ENCODE measurements around the gene SFRP5.

The SFRP5 gene, protein sequence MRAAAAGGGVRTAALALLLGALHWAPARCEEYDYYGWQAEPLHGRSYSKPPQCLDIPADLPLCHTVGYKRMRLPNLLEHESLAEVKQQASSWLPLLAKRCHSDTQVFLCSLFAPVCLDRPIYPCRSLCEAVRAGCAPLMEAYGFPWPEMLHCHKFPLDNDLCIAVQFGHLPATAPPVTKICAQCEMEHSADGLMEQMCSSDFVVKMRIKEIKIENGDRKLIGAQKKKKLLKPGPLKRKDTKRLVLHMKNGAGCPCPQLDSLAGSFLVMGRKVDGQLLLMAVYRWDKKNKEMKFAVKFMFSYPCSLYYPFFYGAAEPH

DNA sequence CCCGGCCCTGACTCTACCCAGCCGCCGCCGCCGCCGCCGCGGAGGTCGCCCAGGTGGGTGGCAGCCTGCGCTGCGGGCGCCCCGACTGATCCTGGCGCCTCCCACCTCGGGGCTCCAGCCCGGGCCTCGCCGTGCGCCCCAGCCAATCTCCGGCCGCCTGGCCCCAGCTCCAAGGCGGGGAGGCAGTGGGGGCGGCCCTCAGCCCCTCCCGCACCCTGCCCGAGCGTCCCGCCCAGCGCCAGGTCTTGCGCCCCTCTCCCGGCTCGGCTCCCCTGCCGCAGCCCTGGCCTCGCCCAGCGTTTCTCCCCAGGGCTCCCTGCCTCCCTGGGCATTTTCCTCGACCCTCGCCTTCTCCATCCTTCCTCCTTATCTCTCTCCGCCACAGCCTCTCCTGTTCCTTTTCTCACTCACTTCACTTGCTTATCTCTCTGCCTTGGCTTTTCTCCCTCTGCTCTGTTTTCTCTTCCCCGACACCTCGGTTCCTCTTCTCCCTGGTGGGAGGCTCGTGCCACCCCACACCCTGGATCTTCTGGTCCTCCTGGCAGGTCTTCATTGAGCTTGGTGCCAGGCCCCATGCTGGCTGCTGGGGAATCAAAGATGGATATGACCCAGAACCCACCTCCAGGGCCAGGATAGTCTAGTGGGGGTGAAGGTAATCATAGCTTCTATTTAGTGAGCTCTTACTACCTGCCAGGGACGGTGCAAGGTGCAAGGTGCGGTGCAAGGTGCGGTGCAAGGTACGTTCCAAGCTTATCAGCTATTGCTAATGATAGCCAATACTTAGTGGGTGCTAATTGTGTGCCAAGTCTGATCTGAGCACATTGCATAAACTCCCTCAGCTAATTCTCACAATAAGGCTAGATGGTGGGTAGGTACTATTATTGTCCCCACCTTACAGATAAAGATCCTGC is at the start of gene SFRP5:
Gene SFRP5, minus strand, starts transcription at position 87 of the 911 bp plus-strand sequence. CDS start 166 bp downstream, outside the sequence.
- in situ Hi-C loops (cut with MboI; ENCODE audit: low sequenced_read_pairs): no loop called here

DNA sequence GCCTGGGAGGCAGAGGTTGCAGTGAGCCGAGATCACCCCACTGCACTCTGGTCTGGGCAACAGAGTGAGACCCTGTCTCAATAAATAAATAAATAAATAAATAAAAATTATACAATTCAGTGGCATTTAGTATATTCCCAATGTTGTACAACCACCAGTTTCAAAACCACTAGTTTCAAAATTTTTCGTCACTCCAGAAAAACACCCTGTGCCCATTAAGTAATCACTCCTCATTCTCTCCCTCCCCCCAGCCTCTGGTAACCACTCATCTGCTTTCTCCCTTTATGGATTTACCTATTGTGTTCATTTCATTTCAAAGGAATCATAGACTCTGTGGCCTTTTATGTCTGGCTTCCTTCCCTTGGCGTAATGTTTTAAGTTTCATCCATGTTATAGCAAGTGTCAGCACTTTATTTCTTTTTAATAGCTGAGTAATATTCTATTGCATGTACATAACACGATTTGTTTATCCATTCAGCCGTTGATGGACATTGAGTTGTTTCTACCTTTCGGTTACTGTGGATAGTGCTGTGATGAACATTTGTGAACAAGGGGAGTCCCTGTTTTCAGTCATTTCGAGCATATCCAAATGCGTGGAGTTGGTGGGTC is 48.4 kb upstream of the SFRP5 start:
- in situ Hi-C loops (cut with MboI; ENCODE audit: low sequenced_read_pairs): no loop called here

DNA sequence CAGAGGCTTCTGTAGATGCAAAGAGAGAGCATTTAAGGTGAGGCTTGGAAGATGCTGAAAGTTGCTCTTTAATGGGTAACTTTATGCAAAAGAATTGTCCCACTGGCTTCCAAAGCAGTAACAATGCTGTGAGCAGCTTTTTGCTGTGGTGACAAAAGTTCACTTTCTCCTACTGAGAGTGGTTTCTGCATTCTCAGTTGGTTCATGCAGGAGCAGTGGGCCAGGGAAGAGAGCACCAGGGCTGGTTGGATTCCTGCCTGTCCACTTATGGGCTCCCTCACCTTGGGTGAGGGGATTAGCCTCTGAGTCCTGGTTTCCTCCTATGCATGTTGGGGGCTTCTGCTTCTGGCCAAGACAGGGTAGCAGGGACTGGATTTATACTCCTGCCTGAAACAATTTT is 46.8 kb upstream of the SFRP5 start:
- in situ Hi-C loops (cut with MboI; ENCODE audit: low sequenced_read_pairs): no loop called here

DNA sequence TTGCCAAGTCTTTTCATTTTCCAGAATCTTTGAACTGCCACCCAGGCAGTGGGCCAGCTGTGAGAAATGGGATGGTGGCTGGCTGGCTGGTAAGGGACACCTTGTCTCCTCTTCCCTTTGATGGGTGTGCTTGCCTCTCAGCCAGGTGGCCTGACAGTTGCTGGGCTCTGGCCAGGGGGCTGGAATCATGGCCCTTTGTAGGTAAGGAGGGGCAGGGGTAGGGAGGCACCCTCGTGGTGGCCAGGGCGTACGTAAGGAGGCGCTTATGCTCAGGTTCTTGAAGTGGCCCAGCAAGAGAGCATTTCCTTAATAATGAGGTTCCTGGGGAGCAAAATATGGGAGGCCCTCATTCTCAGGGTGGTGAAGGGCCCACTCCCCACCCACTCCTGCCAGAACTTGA is 44.8 kb upstream of the SFRP5 start:
- in situ Hi-C loops (cut with MboI; ENCODE audit: low sequenced_read_pairs): no loop called here

DNA sequence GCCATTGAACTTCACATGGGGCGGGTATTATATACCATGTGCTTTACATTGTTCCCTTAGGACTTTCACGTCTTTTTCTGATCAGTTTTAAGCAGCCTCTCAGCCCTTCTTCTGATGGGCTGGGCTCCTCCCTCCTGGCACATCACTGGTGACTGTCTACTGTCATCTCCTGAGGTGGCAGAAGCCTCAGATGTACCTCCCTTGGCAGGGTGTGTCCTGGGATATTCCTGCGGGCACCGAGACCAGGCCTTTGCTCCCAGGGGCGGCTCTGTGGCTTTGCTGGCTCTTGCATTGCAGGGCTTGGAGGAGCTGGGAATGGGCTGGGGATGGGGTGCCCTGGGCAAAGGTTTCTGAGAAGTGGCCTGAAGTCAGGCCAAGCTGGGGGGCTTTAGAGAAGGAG is 43.2 kb upstream of the SFRP5 start:
- in situ Hi-C loops (cut with MboI; ENCODE audit: low sequenced_read_pairs): no loop called here

DNA sequence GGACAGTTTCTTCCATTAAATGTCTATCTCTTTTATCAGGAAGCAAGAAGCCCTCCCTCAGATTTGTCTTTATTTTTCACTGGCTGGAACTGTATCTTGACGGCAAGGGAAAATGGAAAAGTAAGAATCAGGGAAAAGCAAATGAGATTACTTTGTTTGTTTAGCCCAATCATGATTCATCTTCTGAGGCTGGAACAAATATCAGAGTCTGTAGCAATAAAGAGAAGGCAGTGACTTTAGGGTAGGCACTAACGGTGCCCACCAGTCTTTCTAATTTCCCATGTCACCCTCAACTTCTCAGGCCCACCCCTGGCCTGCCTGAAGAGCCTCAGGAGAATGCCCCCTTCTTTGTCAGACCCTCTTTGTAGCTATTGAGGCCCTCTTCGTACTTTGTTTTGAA is 41.5 kb upstream of the SFRP5 start:
- in situ Hi-C loops (cut with MboI; ENCODE audit: low sequenced_read_pairs): no loop called here

DNA sequence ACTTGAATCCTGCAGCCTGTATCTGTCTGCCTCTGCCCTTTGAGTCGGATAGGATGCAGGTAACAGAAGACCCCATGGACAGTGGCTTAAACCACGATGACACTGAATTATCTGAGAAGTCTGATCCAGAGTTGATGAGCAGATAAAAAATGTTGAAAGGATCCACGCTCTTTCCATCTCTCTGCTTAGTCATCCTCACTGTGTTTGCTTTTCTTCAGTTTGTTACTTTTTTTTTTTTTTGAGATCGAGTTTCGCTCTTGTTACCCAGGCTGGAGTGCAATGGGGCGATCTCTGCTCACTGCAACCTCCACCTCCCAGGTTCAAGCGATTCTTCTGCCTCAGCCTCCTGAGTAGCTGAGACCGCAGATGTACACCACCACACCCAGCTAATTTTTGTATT is 40.9 kb upstream of the SFRP5 start:
- in situ Hi-C loops (cut with MboI; ENCODE audit: low sequenced_read_pairs): no loop called here

DNA sequence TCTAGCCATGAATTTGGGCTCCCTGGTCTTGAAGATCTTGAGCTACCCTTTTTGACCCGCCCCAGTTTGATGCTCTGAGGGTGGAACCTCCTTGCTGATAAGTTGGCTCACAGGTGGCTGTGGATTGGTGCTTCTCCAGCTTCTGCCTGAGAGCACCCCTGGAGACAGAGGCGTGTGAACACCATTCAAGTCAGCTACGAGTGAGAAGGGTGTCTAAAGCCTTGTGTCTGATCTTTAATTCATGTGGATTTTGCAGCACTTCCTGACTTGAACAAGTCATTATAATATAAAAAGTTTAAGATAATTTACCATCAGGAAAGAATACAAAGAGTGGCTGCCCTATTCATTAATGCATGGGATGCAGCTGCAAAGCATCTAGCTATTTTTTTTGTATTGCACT is 40.2 kb upstream of the SFRP5 start:
- in situ Hi-C loops (cut with MboI; ENCODE audit: low sequenced_read_pairs): no loop called here

DNA sequence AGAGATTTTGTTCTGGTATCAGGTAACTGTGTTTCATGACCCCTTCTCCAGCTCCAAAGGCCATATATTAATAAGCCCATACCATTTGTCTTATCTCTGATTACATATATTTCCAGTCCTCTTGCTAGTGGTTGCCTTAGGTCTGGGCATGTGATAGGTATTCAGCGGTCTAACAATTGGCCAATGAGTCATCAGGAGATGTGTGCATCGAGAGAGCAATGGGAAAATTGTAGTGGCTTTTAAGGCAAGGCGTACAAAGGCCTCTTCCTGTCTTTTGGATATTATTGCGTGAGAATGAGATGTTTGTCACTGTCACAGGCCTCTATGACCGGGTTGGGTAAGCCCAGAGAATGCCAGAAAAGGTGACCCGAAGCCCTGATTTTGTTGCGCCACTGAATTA is 38.6 kb upstream of the SFRP5 start:
- in situ Hi-C loops (cut with MboI; ENCODE audit: low sequenced_read_pairs): no loop called here

DNA sequence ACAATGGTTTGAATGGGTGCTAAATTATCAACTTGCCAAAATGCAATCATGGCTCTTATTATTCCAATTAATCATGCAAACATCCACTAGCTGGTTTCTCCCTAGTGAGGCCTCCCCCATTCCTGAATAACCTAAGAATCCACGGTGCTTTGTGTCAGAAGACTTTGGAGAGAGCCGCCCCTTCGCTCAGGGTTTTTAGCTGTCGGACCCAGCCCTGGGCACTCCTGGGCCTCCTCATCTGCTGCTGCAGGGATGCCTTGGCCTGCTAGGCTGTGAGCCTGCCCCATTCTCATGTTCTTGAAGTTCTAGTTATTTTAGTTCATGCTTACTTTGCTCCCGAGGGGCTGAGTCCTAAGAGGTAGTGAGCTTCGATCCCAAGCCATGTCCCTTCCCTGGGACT is 34.1 kb upstream of the SFRP5 start:
- in situ Hi-C loops (cut with MboI; ENCODE audit: low sequenced_read_pairs): no loop called here

DNA sequence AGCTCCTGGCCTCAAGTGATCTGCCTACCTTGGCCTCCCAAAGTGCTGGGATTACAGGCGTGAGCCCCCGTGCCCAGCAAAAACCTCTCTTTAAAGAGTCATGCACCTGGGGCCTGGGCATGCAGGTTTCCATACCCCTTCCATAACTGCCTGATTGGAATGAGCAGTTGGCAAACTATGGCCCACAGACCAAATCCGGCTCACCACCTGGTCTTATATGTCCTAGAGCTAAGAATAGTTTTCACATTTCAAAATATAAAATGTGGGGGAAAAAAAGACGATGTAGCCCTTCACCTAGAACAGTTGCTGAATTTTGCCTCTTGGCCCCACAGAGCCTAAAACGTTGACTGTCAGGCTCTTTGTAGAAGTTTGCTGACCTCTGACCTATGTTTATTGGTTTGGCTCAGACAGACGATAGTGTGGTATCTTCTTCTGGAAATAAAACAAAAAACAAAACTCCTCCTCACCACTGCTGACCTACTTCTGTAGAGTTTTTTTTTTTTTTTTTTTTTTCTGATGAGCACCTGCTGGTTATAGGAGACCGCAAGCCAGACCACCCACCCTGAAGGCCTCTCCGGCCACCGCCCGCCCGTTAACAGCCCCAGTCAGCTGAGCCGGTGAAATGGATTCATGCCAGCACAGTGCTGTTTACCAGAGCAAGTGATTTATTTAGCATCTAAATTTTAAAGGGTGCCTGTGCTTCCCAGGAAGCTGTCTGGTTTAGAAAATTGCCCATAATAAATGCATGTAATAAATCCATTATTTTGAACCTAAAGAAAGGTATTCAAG is 33.5 kb upstream of the SFRP5 start:
- in situ Hi-C loops (cut with MboI; ENCODE audit: low sequenced_read_pairs): no loop called here

DNA sequence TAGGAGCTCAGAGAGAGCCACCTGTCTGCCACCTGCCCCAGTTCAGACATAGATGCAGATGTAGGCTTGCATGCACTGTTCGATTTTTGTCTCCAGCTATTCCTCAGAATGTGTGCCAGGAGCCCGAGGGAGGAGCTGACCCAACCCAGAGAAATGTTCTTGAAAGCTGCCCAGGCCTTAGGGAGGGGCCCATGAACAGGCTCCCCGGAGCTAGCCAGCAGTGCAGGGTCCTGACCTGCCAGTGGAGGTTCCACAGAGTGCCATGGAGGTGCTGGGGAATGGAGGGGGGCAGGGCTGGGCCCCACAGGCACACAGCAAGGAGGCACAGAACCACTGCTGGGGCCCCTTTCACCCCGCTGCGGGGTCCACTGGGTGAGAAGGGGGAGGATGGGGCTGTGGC is 29.6 kb upstream of the SFRP5 start:
- in situ Hi-C loops (cut with MboI; ENCODE audit: low sequenced_read_pairs): no loop called here

DNA sequence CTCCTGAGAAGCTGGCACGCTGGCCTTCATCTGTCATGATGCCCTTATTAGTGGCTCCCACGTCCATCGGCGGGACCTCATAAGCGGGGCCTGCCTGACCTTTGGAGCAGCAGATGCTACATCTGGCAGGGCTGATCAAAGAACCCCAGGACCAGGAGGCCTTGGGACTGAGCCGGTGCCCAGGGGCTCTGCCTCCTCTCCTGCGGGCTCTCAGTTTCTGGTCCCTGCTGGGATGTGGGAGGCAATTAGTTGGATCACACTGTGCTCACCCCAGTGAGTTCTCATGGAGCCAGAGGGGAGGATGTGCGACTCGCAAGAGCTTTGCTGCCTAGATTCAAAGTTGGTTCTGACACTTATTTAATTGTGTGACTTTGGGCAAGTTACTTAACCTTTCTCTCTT is 28.7 kb upstream of the SFRP5 start:
- in situ Hi-C loops (cut with MboI; ENCODE audit: low sequenced_read_pairs): no loop called here

DNA sequence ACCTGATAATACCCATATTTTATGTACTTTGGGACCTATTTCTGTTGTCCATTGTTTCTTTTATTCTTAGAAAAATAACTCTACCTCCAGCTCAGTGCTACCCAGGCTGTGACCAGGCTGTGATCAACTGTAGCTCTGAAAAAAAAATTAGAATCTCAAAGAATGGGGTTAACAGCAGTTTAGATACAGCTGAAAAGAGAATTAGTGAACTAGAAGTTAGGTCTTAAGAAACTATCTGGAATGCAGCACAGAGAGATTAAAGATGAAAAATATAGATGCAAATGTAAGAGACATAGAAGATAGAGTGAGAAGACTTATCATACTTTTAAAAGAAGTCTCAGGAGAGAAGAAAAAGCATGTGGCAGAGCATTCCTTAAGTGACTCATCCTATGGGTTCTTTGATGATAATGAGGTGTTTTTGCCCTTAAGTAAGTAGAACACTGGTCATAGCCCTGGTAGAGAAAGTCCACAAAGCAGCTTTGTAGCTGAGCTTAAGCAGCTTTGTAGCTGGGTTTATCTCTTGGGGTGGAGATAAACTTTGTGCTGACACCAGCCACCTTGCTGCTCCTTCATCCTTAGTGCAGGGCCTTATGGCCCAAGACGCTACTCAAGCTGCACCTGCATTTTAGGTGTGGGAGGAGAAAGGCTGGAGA is 27.3 kb upstream of the SFRP5 start:
- in situ Hi-C loops (cut with MboI; ENCODE audit: low sequenced_read_pairs): no loop called here

DNA sequence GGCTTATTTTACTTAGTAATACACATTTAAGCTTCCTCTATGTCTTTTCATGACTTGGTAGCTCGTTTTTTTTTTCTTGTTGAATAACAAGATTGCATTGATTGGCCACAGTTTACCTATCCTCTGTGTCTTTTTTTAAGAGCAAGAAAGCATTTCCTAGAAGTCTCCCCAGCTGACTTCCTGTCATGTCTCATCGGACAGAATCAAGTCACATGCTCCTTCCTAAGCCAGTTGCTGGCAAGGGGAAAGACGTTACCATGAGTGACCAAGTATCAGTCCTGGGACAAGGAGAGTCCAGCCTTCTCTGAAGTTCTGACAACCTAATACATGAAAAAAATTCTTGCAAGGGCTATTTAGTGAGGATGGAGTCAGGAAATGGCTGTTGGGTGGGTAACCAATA is 24.9 kb upstream of the SFRP5 start:
- in situ Hi-C loops (cut with MboI; ENCODE audit: low sequenced_read_pairs): no loop called here

DNA sequence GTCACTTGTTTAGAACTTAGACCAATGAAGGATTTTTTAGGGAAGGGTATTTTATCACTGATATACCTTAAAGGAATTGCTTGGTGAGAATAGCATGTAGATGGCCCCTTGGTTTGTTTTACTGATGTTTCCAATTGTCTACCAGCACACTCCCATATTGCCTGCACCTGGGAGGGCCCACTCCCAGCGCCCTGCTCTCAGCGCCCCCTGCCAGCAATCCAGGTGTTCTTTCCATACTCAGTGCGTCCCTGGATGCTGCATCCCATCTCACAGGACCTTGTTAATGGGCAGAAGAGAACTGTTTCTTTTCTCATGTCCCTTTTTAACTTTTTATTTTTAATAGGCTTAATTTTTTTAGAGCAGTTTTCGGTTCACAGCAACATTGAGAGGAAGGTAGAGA is 24.1 kb upstream of the SFRP5 start:
- in situ Hi-C loops (cut with MboI; ENCODE audit: low sequenced_read_pairs): no loop called here

DNA sequence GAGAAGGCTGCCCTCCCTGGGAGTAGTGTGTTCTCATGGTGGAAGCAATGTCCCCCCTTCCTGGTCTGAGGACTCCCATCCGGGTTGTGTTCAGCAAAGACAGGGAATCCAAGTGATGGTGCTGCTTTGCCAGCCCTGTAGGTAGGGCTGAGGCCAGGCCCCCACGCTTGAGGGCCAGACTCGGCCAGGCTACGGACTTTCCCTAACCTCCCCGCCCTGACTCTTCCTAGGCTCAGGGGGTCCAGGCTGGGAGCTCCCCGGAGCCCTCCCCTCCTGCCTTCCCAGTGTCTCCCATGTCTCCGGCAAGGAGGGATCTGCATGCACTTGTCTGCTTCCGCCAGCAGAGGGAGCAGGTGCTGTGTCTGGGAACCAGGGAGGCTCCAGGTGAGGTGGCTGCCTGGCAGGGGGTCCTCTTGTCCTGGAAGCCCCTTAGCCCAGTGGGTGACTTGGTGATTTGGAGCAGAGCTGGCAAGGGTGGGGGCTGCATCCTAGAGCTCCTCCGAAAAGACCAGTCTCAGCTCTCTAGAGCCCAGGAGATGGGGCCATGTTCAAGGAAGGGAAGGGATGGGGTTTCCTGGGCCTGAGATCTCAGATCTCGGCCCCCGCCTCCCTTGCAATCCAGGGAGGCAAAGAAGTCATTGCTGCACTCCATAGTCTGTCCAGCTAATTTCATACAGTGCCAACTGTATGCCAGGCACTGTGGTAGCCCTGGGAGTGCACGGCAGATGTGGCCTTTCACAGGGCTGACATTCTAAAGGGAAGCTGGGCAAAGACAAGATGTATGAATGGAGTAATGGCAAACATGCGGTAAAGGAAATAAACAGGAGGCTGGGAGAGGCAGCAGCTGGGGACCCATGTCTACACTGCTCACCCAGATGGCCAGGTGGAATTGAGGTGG is 20.3 kb upstream of the SFRP5 start:
- in situ Hi-C loops (cut with MboI; ENCODE audit: low sequenced_read_pairs): loop anchor here (5.0 kb wide), 1 partner anchor 70 kb away; no protein-coding TSS in a partner anchor

DNA sequence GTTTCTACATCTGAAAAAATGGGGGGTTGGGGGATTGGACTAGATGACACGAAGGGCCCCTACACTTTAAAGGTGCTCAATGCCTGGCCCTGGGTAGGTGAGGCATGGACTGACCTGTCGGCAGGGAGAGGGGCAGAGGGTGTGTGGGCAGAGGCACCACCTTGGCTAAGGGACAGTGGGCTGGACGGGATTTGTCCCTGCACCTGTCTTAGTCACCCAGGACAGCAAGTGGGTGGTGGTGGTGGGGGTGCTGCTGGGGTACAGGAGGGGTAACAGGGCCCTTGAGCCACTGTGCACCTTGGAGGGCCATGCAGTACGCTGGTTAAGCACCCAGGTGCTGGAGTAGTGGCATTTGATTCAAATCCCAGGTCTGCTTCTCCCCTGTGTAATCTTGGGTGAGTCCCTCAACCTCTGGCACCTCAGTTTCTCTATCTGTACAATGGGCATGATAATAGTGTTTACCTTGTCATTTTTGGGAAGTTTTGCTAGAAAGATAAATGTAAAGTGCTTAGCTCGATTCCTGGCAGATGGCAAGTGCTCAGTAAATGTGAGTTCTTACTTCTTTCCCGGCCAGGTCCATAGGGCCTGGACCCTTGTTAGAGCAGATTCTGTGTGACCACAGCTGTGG is 18.1 kb upstream of the SFRP5 start:
- in situ Hi-C loops (cut with MboI; ENCODE audit: low sequenced_read_pairs): loop anchor here (5.0 kb wide), 1 partner anchor 72 kb away; no protein-coding TSS in a partner anchor

Measured in HL-60/S4 (cell line).